ENCODE results near the gene DNM2.
"Not testable (repeated sequence)": the region's sequence is repeated elsewhere in the genome, so short reads cannot be mapped to it uniquely, and the experiment has no call there.

The DNM2 gene

DNA sequence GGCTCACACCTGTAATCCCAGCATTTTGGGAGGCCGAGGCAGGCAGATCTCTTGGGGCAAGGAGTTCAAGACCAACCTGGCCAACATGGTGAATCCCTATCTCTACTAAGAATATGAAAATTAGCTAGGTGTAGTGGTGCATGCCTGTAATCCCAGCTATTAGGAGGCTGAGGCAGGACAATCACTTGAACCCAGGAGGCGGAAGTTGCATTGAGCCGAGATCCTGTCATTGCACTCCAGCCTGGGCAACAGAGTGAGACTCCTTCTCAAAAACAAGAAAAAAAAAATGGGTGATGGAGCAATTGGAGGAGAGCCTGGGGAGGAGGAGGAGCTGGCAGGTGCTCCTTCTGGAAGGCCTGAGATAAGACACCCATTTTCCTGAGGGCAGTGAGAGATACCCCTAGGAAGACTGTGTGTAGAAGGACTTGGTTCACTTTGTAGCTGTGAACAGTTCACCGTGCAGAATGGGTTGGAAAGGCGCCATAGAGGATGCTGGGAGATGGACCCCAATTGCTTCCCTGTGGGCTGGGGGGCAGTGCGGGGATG is 144.8 kb downstream of the DNM2 start:
- Histone ChIP-seq H3K9ac (ENCODE audit: low read depth, low read length) (no peak overlapping the region), H3K4me3 (ENCODE audit: low read depth, low read length) (no peak overlapping the region), H3K9me3 (ENCODE audit: control insufficient read depth, insufficient read depth, low read length) (no peaks in the 10 kb centered on the region), H3K4me1 (ENCODE audit: control insufficient read depth, insufficient read depth, low read length) (no peaks in the 10 kb centered on the region), H3K36me3 (ENCODE audit: control insufficient read depth, insufficient read depth, low read length) (no peaks in the 10 kb centered on the region), H3K27me3 (ENCODE audit: control insufficient read depth, insufficient read depth, low read length) (no peaks in the 10 kb centered on the region), H3K27ac (ENCODE audit: low read depth, low read length) (no peak overlapping the region)

DNA sequence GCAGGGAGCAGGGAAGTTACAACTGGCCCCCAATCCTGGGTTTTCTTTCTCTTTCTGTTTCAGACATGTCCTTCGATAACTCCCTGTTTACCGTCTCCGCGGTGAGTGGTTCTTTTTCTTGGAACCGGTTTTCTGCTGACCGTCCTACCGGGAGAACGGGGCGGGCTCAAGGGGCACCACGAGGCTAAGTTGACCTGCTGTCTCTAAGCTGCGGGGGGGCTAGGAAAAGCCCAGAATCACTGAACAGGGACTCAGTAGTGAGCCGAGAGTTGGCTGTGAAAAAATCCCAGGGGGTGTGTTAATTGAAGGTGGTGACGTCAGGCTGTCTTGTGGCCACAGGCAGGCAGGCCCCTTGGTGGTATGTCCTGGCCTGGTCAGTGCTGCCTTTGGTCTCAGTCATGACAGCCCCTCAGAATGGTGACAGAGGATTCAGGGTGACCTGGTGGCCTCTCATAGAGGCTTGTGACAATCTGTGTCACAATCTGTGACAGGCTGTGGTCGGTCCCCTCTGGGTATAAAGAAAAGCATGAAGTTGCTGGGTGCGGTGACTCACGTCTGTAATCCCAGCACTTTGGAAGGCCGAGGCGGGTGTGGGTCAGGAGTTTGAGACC is 145.3 kb downstream of the DNM2 start:
- no peaks in the 10 kb centered on the region for H3K9me3 ChIP-seq (ENCODE audit: control insufficient read depth, insufficient read depth, low read length)
- no peaks in the 10 kb centered on the region for H3K4me1 ChIP-seq (ENCODE audit: control insufficient read depth, insufficient read depth, low read length)
- no peak overlapping the region for H3K27ac ChIP-seq (ENCODE audit: low read depth, low read length)
- H3K9ac ChIP-seq (ENCODE audit: low read depth, low read length): no peak overlapping the region
- H3K27me3 ChIP-seq (ENCODE audit: control insufficient read depth, insufficient read depth, low read length): no peaks in the 10 kb centered on the region
- H3K4me3 ChIP-seq (ENCODE audit: low read depth, low read length): no peak overlapping the region
- no peaks in the 10 kb centered on the region for H3K36me3 ChIP-seq (ENCODE audit: control insufficient read depth, insufficient read depth, low read length)

DNA sequence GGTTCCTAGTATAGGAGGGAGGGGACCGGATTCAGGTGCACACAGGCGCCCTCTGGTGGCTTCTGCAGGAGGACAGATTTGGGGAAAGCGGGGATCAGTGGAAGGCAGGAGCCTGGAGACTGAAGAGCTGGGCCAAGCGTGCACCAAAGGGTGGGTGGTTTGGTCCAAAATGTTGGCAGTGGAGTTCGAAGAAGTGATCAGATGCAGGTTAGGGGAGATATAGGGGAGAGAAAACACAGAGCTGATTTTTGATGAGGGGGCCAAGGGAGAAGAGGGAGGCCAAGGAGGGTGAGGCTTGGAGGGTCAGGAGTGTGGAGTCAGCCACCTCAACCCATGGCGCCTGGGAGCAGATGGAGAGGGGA is 146.6 kb downstream of the DNM2 start:
- Histone ChIP-seq H3K4me3 (ENCODE audit: low read depth, low read length) (no peak overlapping the region), H3K36me3 (ENCODE audit: control insufficient read depth, insufficient read depth, low read length) (no peaks in the 10 kb centered on the region), H3K9ac (ENCODE audit: low read depth, low read length) (no peak overlapping the region), H3K27ac (ENCODE audit: low read depth, low read length) (no peak overlapping the region), H3K4me1 (ENCODE audit: control insufficient read depth, insufficient read depth, low read length) (no peaks in the 10 kb centered on the region), H3K9me3 (ENCODE audit: control insufficient read depth, insufficient read depth, low read length) (no peaks in the 10 kb centered on the region), H3K27me3 (ENCODE audit: control insufficient read depth, insufficient read depth, low read length) (no peaks in the 10 kb centered on the region)

DNA sequence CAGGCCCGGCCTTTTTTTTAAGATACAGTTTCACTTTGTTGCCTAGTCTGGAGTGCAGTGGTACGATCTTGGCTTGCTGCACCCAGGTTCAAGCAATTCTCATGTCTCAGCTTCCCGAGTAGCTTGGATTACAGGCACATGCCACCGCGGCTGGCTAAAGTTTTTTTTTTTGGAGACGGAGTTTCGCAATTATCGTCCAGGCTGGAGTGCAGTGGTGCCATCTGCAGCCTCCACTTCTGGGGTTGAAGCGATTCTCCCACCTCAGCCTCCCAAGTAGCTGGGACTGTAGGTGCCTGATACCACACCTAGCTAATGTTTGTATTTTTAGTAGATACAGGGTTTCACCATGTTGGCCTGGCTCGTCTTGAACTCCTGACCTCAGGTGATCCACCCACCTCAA is 148.6 kb downstream of the DNM2 start:
- Histone ChIP-seq H3K27ac (ENCODE audit: low read depth, low read length) (no peak overlapping the region), H3K36me3 (ENCODE audit: control insufficient read depth, insufficient read depth, low read length) (no peaks in the 10 kb centered on the region), H3K9me3 (ENCODE audit: control insufficient read depth, insufficient read depth, low read length) (no peaks in the 10 kb centered on the region), H3K27me3 (ENCODE audit: control insufficient read depth, insufficient read depth, low read length) (no peaks in the 10 kb centered on the region), H3K9ac (ENCODE audit: low read depth, low read length) (no peak overlapping the region), H3K4me3 (ENCODE audit: low read depth, low read length) (no peak overlapping the region), H3K4me1 (ENCODE audit: control insufficient read depth, insufficient read depth, low read length) (no peaks in the 10 kb centered on the region)

DNA sequence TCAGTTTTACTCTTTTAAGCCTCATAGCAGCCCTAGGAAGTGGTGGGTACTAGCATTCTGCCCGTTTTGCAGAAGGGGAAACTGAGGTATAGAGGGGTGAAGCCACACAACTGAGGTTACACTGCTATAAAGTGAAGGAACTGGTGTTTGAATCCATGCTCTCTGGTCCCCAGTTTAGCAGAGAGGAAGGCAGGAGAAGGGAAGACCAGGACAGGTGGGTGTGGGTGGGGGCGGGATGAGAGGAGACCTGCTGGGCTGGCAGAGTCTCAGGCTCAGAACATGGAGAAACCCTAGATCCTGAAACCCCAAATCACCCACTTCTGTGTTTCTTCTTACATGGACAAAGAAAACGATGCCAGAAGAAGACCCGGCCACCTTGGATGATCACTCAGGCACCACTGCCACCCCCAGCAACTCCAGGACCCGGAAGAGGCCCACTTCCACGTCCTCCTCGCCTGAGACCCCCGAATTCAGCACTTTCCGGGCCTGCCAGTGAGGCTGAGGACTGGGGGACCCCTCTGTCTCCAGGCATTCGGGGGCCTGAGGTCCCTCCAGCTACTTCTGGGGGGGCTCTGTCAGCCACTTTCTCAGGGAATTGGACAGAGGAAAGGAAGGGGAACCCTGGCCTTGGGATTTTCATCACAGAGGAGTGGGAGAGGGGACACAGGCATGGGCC is 151.1 kb downstream of the DNM2 start:
- H3K27me3 ChIP-seq (ENCODE audit: control insufficient read depth, insufficient read depth, low read length): no peaks in the 10 kb centered on the region
- H3K9me3 ChIP-seq (ENCODE audit: control insufficient read depth, insufficient read depth, low read length): no peaks in the 10 kb centered on the region
- H3K4me3 ChIP-seq (ENCODE audit: low read depth, low read length): no peak overlapping the region
- H3K27ac ChIP-seq (ENCODE audit: low read depth, low read length): no peak overlapping the region
- H3K36me3 ChIP-seq (ENCODE audit: control insufficient read depth, insufficient read depth, low read length): no peaks in the 10 kb centered on the region
- no peak overlapping the region for H3K9ac ChIP-seq (ENCODE audit: low read depth, low read length)
- H3K4me1 ChIP-seq (ENCODE audit: control insufficient read depth, insufficient read depth, low read length): peaks cover 7% of the 10 kb centered on the region

DNA sequence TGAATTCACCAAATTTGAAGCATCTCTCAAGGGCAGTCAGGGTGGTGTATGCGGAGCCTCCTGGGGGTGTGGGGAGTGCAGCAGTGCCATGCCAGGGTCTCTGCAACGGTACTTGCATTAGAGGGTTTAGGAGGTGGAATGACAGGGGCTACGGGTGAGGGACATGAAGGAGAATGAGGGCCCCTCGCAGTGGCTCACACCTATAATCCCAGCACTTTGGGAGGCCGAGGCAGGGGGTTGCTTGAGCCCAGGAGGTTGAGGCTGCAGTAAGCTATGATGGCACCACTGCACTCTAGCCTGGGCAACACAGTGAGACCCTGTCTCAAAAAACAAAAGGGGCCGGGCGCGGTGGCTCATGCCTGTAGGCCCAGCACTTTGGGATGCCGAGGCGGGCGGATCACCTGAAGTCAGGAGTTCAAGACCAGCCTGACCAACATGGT is 152.0 kb downstream of the DNM2 start:
- H3K36me3 ChIP-seq (ENCODE audit: control insufficient read depth, insufficient read depth, low read length); H3K27ac ChIP-seq (ENCODE audit: low read depth, low read length); H3K9ac ChIP-seq (ENCODE audit: low read depth, low read length); H3K9me3 ChIP-seq (ENCODE audit: control insufficient read depth, insufficient read depth, low read length); H3K27me3 ChIP-seq (ENCODE audit: control insufficient read depth, insufficient read depth, low read length); H3K4me1 ChIP-seq (ENCODE audit: control insufficient read depth, insufficient read depth, low read length); H3K4me3 ChIP-seq (ENCODE audit: low read depth, low read length): not testable (repeated sequence)

DNA sequence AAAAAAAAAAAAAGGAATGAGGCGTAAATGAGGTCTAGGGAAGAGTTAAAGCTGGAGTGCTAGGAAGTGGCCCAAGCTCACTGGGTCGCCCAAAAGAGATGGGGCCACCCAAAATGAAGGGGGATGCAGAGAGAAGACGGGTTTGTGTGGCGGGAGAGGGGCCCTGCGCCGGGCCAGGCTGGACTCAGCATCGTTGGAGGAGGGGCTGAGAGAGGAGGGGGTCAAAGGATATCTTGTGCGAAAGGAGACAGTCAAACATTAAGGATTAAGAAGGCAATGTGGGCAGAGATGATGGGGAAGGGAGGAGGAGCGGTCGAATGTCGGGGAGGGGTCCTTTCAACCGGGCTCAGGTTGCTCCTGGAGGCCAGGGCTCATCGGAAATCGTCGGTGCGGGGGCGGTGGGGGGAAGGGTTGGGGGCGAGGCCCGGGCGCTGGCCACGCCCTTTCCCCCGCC is 152.6 kb downstream of the DNM2 start:
- Histone ChIP-seq H3K27ac (ENCODE audit: low read depth, low read length) (peak overlapping the region; percentile 93), H3K4me1 (ENCODE audit: control insufficient read depth, insufficient read depth, low read length) (peaks cover 7% of the 10 kb centered on the region)

DNA sequence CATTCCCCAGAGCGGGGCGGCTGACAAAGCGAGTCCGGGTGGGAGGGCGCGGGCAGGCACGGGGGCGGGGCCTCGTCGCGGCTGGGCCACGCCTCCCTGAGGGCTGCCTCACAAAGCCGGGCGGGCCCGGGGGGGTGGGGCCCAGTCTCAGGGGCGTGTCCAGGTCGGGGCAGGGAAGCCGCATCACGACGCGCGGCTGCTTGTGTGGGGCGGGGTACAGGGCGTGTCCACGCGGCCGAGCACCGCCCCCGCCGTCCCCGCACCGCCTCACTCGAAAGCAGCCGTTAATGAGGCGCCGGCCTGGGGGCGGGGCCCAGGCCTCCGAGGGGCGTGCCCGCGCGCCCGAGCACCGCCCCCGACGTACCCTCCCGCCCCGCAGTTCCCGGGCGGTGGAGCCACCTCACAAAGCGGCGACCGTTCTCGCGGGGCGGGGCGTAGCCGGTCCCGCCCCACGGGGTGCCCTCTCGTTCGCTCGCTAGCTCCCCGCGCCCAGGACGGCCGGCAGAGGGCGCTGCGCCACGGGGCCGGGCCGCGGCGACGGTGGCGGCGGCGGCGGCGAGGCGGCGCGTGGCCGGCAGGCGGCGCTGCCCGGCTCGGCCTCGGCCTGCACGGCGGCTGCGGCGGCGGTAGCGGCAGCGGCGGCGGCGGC is 153.2 kb downstream of the DNM2 start, which contains the start of gene CARM1:
Gene CARM1 (plus strand): TSS at position 599 of the 649 bp plus-strand sequence. CDS start 150 bp downstream, outside the sequence.
- Histone ChIP-seq H3K9ac (ENCODE audit: low read depth, low read length) (peak within 1 kb of the TSS; percentile 75), H3K27ac (ENCODE audit: low read depth, low read length) (peak within 1 kb of the TSS; percentile 93), H3K4me3 (ENCODE audit: low read depth, low read length) (peak within 1 kb of the TSS; percentile 77), H3K9me3 (ENCODE audit: control insufficient read depth, insufficient read depth, low read length) (no peaks in the 10 kb centered on the region), H3K27me3 (ENCODE audit: control insufficient read depth, insufficient read depth, low read length) (no peaks in the 10 kb centered on the region), H3K36me3 (ENCODE audit: control insufficient read depth, insufficient read depth, low read length) (peaks cover 4% of the 10 kb centered on the region; the same call in 1 of the 2 replicates), H3K4me1 (ENCODE audit: control insufficient read depth, insufficient read depth, low read length) (peaks cover 7% of the 10 kb centered on the region)

More for the DNA sequence above, 152.6 kb downstream of the DNM2 start:
- no peaks in the 10 kb centered on the region for H3K27me3 ChIP-seq (ENCODE audit: control insufficient read depth, insufficient read depth, low read length)
- no peaks in the 10 kb centered on the region for H3K9me3 ChIP-seq (ENCODE audit: control insufficient read depth, insufficient read depth, low read length)
- H3K9ac ChIP-seq (ENCODE audit: low read depth, low read length): peak overlapping the region; percentile 75
- H3K4me3 ChIP-seq (ENCODE audit: low read depth, low read length): peak overlapping the region; percentile 72
- peaks cover 4% of the 10 kb centered on the region; the same call in 1 of the 2 replicates for H3K36me3 ChIP-seq (ENCODE audit: control insufficient read depth, insufficient read depth, low read length)

DNA sequence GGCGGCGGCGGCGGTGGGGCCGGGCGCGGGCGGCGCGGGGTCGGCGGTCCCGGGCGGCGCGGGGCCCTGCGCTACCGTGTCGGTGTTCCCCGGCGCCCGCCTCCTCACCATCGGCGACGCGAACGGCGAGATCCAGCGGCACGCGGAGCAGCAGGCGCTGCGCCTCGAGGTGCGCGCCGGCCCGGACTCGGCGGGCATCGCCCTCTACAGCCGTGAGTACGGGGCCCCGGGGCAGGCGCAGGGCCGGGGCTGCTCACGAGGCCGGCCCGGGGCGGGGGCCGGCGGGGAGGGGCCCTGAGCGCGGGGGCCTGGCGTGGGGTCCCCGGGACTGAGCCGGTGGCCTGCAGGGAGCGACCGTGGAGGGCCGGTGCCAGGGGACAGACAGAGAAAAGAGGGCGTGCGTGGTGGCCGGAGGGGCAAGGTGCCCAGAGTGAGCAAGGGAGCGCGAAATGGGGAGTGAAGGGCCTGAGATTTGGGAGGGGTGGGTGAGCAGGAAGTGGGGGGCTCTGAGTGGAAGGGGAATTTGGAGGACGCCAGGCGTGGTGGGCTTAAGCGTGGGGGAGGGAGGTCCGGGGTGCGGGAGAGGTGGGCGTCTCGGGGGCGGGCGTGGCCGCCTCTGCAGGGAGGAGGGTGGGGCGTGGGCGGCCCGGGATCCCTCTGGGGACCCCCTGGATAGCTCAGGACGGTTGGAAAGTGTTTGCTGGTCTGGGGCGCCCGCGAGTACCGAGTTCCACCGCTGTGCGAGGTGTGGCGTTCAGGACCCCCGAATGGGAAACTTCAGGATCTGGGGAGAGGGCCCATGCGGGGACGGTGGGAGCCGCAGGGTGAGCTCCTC is 154.0 kb downstream of the DNM2 start:
- Histone ChIP-seq H3K4me1 (ENCODE audit: control insufficient read depth, insufficient read depth, low read length) (peaks cover 7% of the 10 kb centered on the region), H3K27me3 (ENCODE audit: control insufficient read depth, insufficient read depth, low read length) (no peaks in the 10 kb centered on the region), H3K4me3 (ENCODE audit: low read depth, low read length) (peak overlapping the region; percentile 77), H3K36me3 (ENCODE audit: control insufficient read depth, insufficient read depth, low read length) (peaks cover 4% of the 10 kb centered on the region; the same call in 1 of the 2 replicates), H3K27ac (ENCODE audit: low read depth, low read length) (peak overlapping the region; percentile 78), H3K9me3 (ENCODE audit: control insufficient read depth, insufficient read depth, low read length) (no peaks in the 10 kb centered on the region), H3K9ac (ENCODE audit: low read depth, low read length) (peak overlapping the region; percentile 70)

DNA sequence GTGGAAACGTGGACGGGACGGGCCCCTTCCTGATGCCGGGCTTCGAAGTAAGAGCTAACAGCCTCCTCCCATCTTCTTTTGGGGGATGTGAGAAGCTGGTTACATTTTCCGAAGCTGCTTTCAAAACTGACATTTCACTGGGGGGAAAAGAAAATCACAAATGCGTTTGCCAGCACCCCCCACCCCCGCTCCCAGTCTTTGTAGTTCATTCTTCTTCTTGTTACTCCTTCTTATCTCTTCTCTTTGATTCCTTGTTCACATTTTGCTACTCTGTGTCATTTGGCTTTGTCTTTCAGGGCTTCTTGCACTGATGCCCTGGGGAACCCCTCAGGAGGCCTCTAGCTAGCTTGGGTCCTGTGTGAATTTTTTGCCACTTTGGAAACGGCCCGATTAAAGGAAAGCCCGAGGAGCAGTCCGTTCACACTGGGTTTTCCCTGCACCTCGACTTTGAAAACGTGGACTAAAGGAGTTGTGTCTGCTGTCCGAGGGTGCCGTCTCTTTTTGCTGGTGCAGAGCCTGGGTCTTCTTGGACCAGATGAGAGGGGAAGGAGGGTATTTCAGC is 154.7 kb downstream of the DNM2 start:
- Histone ChIP-seq H3K9me3 (ENCODE audit: control insufficient read depth, insufficient read depth, low read length) (no peaks in the 10 kb centered on the region), H3K36me3 (ENCODE audit: control insufficient read depth, insufficient read depth, low read length) (peaks cover 4% of the 10 kb centered on the region; the same call in 1 of the 2 replicates), H3K4me3 (ENCODE audit: low read depth, low read length) (peak overlapping the region; percentile 77), H3K27me3 (ENCODE audit: control insufficient read depth, insufficient read depth, low read length) (no peaks in the 10 kb centered on the region), H3K4me1 (ENCODE audit: control insufficient read depth, insufficient read depth, low read length) (peaks cover 7% of the 10 kb centered on the region), H3K9ac (ENCODE audit: low read depth, low read length) (peak overlapping the region; percentile 45), H3K27ac (ENCODE audit: low read depth, low read length) (peak overlapping the region; percentile 78)
